Measurements from ENCODE around the gene PLD1. TPM values are rescaled to one million over a fixed set of nuclear protein-coding genes. Genes with fewer than 3 reads are reported as not detected.

Gene PLD1
- total RNA-seq, 1 donor from 2014 or later: 29.1 TPM

DNA sequence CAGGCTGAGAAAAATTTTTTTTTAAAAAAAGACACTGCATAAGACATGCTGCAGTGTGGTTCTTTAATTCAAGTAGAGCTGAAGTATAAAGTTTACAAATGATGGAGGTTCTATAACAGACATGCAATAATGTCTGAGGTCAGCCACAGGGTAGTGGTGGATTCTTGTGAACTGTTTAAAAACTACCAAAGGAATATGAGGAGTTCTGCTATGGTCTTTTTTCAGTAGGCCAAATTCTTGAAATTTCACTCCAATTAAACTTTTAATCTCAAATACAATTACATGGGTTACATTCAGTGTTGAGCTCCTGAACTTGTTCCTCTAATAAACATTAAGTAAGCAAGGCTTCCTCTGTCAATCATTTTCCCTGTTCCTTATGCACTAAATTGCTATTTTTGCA, 122.7 kb downstream of the PLD1 start:
- Mint-ChIP-seq H3K36me3 (peaks cover 29% of the 10 kb centered on the region), H3K9me3 (peaks cover 4% of the 10 kb centered on the region), H3K4me3 (no peak overlapping the region)

DNA sequence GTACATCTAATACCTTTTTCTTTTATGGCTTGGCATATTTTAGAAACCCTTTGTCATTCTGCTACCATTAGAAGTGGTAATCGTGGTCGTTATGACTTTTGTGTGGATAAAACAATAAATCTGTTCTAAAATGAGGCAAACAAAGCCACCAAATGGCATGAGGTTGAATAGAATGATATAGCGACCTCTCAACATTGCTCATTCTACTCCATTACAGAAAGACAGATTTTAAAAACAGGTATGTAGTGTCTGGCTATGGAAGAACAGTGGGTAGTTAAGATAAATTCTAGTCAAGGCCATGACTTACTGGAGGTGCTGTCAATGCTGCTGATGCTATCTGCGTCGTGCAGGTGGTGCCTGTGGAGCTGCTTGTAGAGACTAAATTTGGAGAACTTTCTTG, 123.2 kb downstream of the PLD1 start:
- H3K36me3 Mint-ChIP-seq: peaks cover 29% of the 10 kb centered on the region
- DNase-seq (ENCODE audit: low spot score in 2 of 2, unreplicated experiment in 2 of 2): no peak
- no peak overlapping the region for H3K27ac Mint-ChIP-seq
- H3K4me3 Mint-ChIP-seq: no peak overlapping the region
- TF ChIP-seq, protein P1, sequence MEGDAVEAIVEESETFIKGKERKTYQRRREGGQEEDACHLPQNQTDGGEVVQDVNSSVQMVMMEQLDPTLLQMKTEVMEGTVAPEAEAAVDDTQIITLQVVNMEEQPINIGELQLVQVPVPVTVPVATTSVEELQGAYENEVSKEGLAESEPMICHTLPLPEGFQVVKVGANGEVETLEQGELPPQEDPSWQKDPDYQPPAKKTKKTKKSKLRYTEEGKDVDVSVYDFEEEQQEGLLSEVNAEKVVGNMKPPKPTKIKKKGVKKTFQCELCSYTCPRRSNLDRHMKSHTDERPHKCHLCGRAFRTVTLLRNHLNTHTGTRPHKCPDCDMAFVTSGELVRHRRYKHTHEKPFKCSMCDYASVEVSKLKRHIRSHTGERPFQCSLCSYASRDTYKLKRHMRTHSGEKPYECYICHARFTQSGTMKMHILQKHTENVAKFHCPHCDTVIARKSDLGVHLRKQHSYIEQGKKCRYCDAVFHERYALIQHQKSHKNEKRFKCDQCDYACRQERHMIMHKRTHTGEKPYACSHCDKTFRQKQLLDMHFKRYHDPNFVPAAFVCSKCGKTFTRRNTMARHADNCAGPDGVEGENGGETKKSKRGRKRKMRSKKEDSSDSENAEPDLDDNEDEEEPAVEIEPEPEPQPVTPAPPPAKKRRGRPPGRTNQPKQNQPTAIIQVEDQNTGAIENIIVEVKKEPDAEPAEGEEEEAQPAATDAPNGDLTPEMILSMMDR (IDR thresholded peaks at IDR 0.05; ENCODE audit: unreplicated experiment): no peak
- peaks cover 4% of the 10 kb centered on the region for H3K9me3 Mint-ChIP-seq
- H3K4me1 Mint-ChIP-seq: peaks cover 15% of the 10 kb centered on the region
- H3K27me3 Mint-ChIP-seq (ENCODE audit: low read depth): no peaks in the 10 kb centered on the region

More for the DNA sequence above, 122.7 kb downstream of the PLD1 start:
- no peaks in the 10 kb centered on the region for H3K27me3 Mint-ChIP-seq (ENCODE audit: low read depth)
- H3K27ac Mint-ChIP-seq: no peak overlapping the region
- peaks cover 15% of the 10 kb centered on the region for H3K4me1 Mint-ChIP-seq
- no peak for DNase-seq (ENCODE audit: low spot score in 2 of 2, unreplicated experiment in 2 of 2)
- TF ChIP-seq, protein P1 (IDR thresholded peaks at IDR 0.05; ENCODE audit: unreplicated experiment): no peak

DNA sequence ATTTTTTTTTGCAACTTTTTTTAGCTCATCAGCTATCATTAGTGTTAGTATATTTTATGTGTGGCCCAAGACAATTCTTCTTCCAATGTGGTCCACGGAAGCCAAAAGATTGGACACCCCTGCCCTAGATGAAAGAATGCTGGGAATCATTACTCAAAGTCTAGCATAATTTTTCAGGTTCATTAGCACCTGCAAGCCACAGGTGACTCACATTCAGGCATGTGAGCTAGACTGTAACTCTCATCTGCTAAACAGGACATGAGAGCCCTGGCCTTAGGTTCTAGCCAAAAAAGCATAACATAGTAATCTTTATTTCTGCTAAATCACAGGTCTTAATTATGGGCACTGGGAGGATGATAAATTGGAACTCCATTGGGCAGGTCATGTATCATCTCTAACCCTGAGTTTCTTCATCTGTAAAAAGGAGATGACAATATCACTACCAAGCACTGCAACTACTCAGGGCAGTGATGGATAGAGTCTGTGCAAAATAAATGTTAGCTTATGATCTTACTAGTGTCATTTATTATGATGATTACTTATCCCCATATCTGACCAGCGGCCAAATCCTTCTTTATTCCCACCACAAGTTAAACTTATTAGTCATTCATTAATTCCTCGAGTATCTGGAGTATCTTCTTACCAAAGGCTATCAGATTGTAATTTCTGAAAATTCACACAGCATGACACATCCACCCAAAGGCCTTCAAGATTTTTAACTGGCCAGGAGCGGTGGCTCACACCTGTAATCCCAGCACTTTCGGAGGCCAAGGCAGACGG, 125.0 kb downstream of the PLD1 start:
- TF ChIP-seq, protein P1 (IDR thresholded peaks at IDR 0.05; ENCODE audit: unreplicated experiment): no peak
- no peak for DNase-seq (ENCODE audit: low spot score in 2 of 2, unreplicated experiment in 2 of 2)
- Mint-ChIP-seq H3K4me1 (peaks cover 15% of the 10 kb centered on the region), H3K27ac (no peak overlapping the region), H3K27me3 (ENCODE audit: low read depth) (no peaks in the 10 kb centered on the region), H3K9me3 (peaks cover 2% of the 10 kb centered on the region), H3K4me3 (no peak overlapping the region), H3K36me3 (peaks cover 22% of the 10 kb centered on the region)

DNA sequence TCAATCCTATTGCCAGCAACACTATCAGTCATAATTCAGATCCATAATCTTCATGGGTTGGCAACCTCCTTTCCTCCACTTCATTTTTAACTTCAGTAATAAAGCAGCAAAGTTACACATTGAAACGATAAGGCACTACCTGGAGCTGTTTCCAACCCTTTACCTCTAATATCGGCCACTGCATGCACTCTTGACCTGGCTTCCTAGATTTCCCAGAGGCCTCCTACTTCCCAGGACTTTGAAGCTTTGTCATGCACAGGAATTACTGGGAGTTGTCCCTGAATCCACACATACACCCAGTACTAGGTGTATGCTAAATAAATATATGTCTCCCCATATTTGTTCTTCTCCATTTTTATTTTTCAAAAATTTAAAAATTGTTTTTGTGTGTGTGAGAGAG, 126.1 kb downstream of the PLD1 start:
- Mint-ChIP-seq H3K36me3 (peaks cover 20% of the 10 kb centered on the region), H3K4me1 (peaks cover 15% of the 10 kb centered on the region), H3K9me3 (no peaks in the 10 kb centered on the region), H3K4me3 (no peak overlapping the region), H3K27ac (no peak overlapping the region), H3K27me3 (ENCODE audit: low read depth) (no peaks in the 10 kb centered on the region)
- DNase-seq (ENCODE audit: low spot score in 2 of 2, unreplicated experiment in 2 of 2): no peak
- TF ChIP-seq, protein P1 (IDR thresholded peaks at IDR 0.05; ENCODE audit: unreplicated experiment): no peak

DNA sequence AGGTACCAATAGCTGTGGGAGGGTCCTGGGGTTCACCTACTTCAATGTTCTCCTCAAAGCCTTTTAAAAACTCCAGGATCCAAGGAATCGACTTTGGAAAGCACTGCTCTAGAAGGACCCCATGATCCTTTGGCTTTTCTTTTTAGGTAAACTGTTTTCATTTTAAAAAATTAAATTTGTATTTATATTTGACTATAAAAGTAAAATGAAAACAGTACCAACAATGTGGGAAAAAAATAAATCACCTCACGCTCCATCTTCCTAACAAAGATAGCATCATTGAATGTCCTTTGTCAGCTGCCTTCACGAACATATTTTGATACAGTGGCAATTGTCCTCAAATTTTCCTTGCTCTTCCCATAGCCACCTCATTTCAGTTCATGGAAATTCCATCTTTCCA, 127.5 kb downstream of the PLD1 start:
- Mint-ChIP-seq H3K4me1 (peaks cover 7% of the 10 kb centered on the region), H3K27ac (no peak overlapping the region), H3K36me3 (peaks cover 20% of the 10 kb centered on the region), H3K27me3 (ENCODE audit: low read depth) (no peaks in the 10 kb centered on the region), H3K4me3 (no peak overlapping the region), H3K9me3 (no peaks in the 10 kb centered on the region)
- TF ChIP-seq, protein P1 (IDR thresholded peaks at IDR 0.05; ENCODE audit: unreplicated experiment): no peak
- no peak for DNase-seq (ENCODE audit: low spot score in 2 of 2, unreplicated experiment in 2 of 2)

Measured in mesothelial cell of epicardium (in vitro differentiated cells).